ENCODE data around the gene JARID2. TPM values are rescaled to one million over a fixed set of nuclear protein-coding genes. Genes with fewer than 3 reads are reported as not detected.

The JARID2 gene
- total and polyA plus RNA-seq, 12 donors, result 2.3 to 11.6 (median 8.7) TPM

GRCh38 chr6:15410126-15410391 lies 164.2 kb downstream of the JARID2 start:
- intact Hi-C loops (cut with DNase I), result no loop called here
- Histone ChIP-seq H3K9me3 (no peaks in the 10 kb centered on the region), H3K27me3 (no peaks in the 10 kb centered on the region), H3K27ac (no peak overlapping the region), H3K4me3 (no peak overlapping the region), H3K36me3 (peaks cover 0 to 17% (median 0%) of the 10 kb centered on the region in 9 donors), H3K4me1 (peaks cover 0 to 59% (median 32%) of the 10 kb centered on the region in 9 donors)
- no peak for TF ChIP-seq CTCF (IDR thresholded peaks at IDR 0.05)
- ATAC-seq (no peak), DNase-seq (no peak)
- 85 to 91% methylated on average over 5 of the region's 5 CpGs for WGBS, 2 donors

GRCh38 chr6:15410752-15411151 lies 164.9 kb downstream of the JARID2 start:
- H3K36me3 ChIP-seq, result peaks cover 0 to 17% (median 0%) of the 10 kb centered on the region in 9 donors
- WGBS, 2 donors, result 73 to 78% methylated on average over 1 of the region's 1 CpG
- H3K4me3 ChIP-seq, result no peak overlapping the region
- H3K27me3 ChIP-seq, result no peaks in the 10 kb centered on the region
- DNase-seq (no peak), ATAC-seq (no peak)
- no peaks in the 10 kb centered on the region for H3K9me3 ChIP-seq
- no peak overlapping the region for H3K27ac ChIP-seq
- TF ChIP-seq CTCF (IDR thresholded peaks at IDR 0.05), result no peak
- H3K4me1 ChIP-seq, result peaks cover 0 to 54% (median 25%) of the 10 kb centered on the region in 9 donors
- intact Hi-C loops (cut with DNase I), result no loop called here

GRCh38 chr6:15411766-15412165 lies 165.9 kb downstream of the JARID2 start:
- H3K4me1 ChIP-seq, result peaks cover 0 to 57% (median 25%) of the 10 kb centered on the region in 9 donors
- no peak for TF ChIP-seq CTCF (IDR thresholded peaks at IDR 0.05)
- intact Hi-C loops (cut with DNase I), result no loop called here
- ATAC-seq (no peak), DNase-seq (no peak)
- no peak overlapping the region for H3K27ac ChIP-seq
- peaks cover 0 to 17% (median 0%) of the 10 kb centered on the region in 9 donors for H3K36me3 ChIP-seq
- WGBS, 2 donors, result 74 to 75% methylated on average over 2 of the region's 2 CpGs
- no peaks in the 10 kb centered on the region for H3K9me3 ChIP-seq
- no peak overlapping the region for H3K4me3 ChIP-seq
- no peaks in the 10 kb centered on the region for H3K27me3 ChIP-seq

GRCh38 chr6:15412767-15413166 lies 166.9 kb downstream of the JARID2 start:
- H3K36me3 ChIP-seq, result peaks cover 0 to 17% (median 0%) of the 10 kb centered on the region in 9 donors
- no peak overlapping the region for H3K4me3 ChIP-seq
- TF ChIP-seq CTCF (IDR thresholded peaks at IDR 0.05), result no peak
- peaks cover 0 to 58% (median 30%) of the 10 kb centered on the region in 9 donors for H3K4me1 ChIP-seq
- intact Hi-C loops (cut with DNase I), result no loop called here
- DNase-seq, result no peak
- peaks cover 0 to 1% (median 0%) of the 10 kb centered on the region in 11 donors for H3K9me3 ChIP-seq
- H3K27ac ChIP-seq, result no peak overlapping the region
- 95 to 96% methylated on average over 9 of the region's 9 CpGs for WGBS, 2 donors
- ATAC-seq, result no peak
- no peaks in the 10 kb centered on the region for H3K27me3 ChIP-seq

All from heart right ventricle (tissue), 16 donors.